Right lobe of liver (tissue), 6 donors: Measurements from ENCODE around the gene TMEM238L. TPM values are rescaled to one million over a fixed set of nuclear protein-coding genes. Genes with fewer than 3 reads are reported as not detected.

ENCODE experiments used
- ATAC-seq, 4 donors: fragments of 200-7000 bp; cut with Tn5 transposase; one replicate each; pipeline ENCODE4 v1.9.1; 2020; ENCODE audit warnings: mild to moderate bottlenecking in 4 of 4, moderate library complexity in 4 of 4
- DNase-seq, 3 donors: peaks; one replicate each; pipeline ENCODE4 v3.0.0-alpha.2; 2020
- H3K27ac ChIP-seq, 3 donors: fragments of 200-600 bp; one replicate each; pipeline ENCODE4 v1.8.0; 2022
- H3K27me3 ChIP-seq, 2 donors: fragments of 200-600 bp; one replicate each; pipeline ENCODE4 v1.8.0; 2022
- H3K36me3 ChIP-seq, 4 donors: fragments of 200-600 bp; sonication (generic) in 1 of 4; one replicate each; pipeline versions ENCODE4 v1.5.1 to v1.8.0; 2017 to 2022; ENCODE audit warnings: control low read depth in 1 of 4
- H3K4me1 ChIP-seq, 4 donors: fragments of 200-600 bp; sonication (generic) in 1 of 4; one replicate each; pipeline versions ENCODE4 v1.5.1 to v1.8.0; 2017 to 2022; ENCODE audit warnings: control low read depth in 1 of 4
- H3K4me3 ChIP-seq, 3 donors: fragments of 200-600 bp; one replicate each; pipeline ENCODE4 v1.8.0; 2022
- H3K9me3 ChIP-seq, 4 donors: fragments of 200-600 bp; sonication (generic) in 1 of 4; one replicate each; pipeline versions ENCODE4 v1.5.1 to v1.8.0; 2017 to 2022; ENCODE audit warnings: control low read depth in 1 of 4
- POLR2A ChIP-seq: fragments of 450-650 bp; IDR thresholded peaks from one replicate; pipeline ENCODE4 v1.6.1; 2017; ENCODE audit warnings: antibody characterized with exemption, mild to moderate bottlenecking
- WGBS: methylation state at CpG from one replicate; pipeline ENCODE4 v1.1.6; 2018; ENCODE audit warnings: low coverage, low lambda C conversion rate; ENCODE audit not compliant: insufficient coverage; ENCODE audit errors: missing lambda C conversion rate; 5-methylcytosine and 5-hydroxymethylcytosine counted together
- intact Hi-C, 2 donors: fragments of 100-400 bp; cut with DNase I; formaldehyde crosslinking; loops; one replicate each; pipeline versions ENCODE4 v1.11.2 to v1.14.1; 2022
- total RNA-seq, 6 experiments: library from RNA; depleted of rRNA in 2 of 6; stranded (reverse); fragments of >200 nt in 2 of 6; fragmentation: NEBNext Ultra II Directional in 3 of 6; extraction: Animal tissue kit (Norgen Biotek cat#: 25700) in 3 of 6; gene quantifications; one replicate each; pipeline versions ENCODE4 v1.1.0 to v1.2.4, GENCODE V29; 2016 to 2023
- TF ChIP-seq, protein P1 (sequence below), 4 donors: fragments of 200-600 bp in 3 of 4; fragments of 450-650 bp in 1 of 4; IDR thresholded peaks; one replicate each; pipeline versions ENCODE4 v1.5.1 to v1.8.0; 2016 to 2022; ENCODE audit warnings: antibody characterized with exemption in 4 of 4, mild to moderate bottlenecking in 2 of 4
- donor health status: DM: no; HTN: yes; CAD: no.
- donor health status: DM: no; HTN: no; CAD: no.
- donor health status: DM: no; HTN: no; CAD: no.
- donor health status: DM: no; HTN: yes; CAD: no.
- donor health status: DM: no; HTN: yes; CAD: no.

Gene TMEM238L
- total RNA-seq, 6 experiments from 2014 or later: not detected

DNA sequence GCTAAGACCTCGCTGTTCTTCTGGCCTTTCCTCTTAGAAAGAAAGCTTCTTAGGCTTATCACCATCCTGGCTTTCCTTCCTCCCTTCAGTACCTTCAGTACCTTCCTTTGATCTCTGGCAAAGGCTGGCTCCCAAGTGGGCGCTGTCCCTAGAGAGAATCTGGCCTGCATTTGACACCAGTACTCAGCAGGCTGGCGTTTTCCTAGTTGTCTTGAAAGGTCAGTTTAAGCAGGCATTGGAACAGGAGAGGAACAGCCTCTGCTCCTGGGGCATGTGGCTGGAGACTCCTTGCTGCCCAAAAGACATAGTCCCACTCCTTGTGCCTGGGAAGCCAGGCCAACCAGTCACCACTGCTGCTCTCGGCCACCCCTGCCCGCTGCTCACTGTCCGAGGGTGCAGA lies 34.1 kb downstream of the TMEM238L start:
- TF ChIP-seq POLR2A: no peak
- TF ChIP-seq, protein P1, sequence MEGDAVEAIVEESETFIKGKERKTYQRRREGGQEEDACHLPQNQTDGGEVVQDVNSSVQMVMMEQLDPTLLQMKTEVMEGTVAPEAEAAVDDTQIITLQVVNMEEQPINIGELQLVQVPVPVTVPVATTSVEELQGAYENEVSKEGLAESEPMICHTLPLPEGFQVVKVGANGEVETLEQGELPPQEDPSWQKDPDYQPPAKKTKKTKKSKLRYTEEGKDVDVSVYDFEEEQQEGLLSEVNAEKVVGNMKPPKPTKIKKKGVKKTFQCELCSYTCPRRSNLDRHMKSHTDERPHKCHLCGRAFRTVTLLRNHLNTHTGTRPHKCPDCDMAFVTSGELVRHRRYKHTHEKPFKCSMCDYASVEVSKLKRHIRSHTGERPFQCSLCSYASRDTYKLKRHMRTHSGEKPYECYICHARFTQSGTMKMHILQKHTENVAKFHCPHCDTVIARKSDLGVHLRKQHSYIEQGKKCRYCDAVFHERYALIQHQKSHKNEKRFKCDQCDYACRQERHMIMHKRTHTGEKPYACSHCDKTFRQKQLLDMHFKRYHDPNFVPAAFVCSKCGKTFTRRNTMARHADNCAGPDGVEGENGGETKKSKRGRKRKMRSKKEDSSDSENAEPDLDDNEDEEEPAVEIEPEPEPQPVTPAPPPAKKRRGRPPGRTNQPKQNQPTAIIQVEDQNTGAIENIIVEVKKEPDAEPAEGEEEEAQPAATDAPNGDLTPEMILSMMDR (IDR thresholded peaks at IDR 0.05): no peak
- DNase-seq: no peak
- WGBS: 67% methylated on average over 6 of the region's 6 CpGs
- no peaks in the 10 kb centered on the region for H3K9me3 ChIP-seq
- intact Hi-C loops: no loop called here
- peaks cover 0 to 7% (median 0%) of the 10 kb centered on the region in 4 donors for H3K36me3 ChIP-seq
- H3K4me3 ChIP-seq: no peak overlapping the region
- H3K4me1 ChIP-seq: no peaks in the 10 kb centered on the region
- no peak overlapping the region for H3K27ac ChIP-seq
- no peak for ATAC-seq
- H3K27me3 ChIP-seq: no peaks in the 10 kb centered on the region

DNA sequence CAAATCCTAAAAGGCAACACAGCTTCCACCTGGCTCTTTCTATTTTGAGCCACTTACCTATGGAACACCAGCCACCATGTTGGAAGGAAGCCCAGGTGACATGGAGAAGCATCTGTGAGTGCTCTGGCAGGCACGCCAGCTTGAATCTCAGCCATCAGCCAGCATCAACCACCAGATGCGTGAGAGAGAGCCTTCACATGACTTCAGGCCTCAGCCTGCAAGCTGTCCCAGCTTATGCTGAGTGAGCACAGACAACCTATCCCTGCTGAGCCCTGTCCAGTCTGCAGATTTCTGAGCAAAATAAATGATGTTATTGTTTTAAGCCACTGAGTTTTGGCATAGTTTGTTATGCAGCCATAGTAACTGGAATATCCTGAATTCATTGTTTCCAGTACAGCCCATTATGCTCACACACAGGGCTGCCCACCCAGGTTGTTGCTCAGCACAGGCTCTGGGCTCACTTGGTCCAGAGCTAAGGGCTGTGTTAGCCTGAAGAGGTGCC lies 35.1 kb downstream of the TMEM238L start:
- intact Hi-C loops: no loop called here
- ATAC-seq (no peak), DNase-seq (no peak)
- Histone ChIP-seq H3K27ac (no peak overlapping the region), H3K9me3 (no peaks in the 10 kb centered on the region), H3K4me1 (no peaks in the 10 kb centered on the region), H3K36me3 (peaks cover 0 to 7% (median 0%) of the 10 kb centered on the region in 4 donors), H3K27me3 (no peaks in the 10 kb centered on the region), H3K4me3 (no peak overlapping the region)
- no peak for TF ChIP-seq POLR2A
- TF ChIP-seq, protein P1 (IDR thresholded peaks at IDR 0.05): no peak
- 100% methylated on average over 2 of the region's 2 CpGs for WGBS

DNA sequence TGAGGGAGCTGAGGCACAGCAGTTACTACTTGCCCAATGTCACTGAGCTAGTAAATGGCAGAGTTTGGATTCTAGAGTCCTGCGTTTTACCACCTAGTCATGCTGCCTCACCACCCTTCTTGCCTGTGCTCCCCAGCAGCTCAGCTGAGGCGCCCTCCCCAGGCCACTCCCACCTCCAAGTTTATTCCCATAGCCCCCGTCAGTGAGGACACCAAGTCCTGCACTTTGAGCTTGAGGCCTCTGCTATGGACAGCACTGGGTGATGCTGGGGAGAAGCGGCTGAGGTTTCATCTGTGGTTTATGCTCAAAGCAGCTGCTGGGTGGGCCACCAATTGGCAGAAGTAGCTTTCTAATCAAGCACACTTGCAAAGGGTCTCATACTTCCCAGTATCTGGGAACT lies 36.7 kb downstream of the TMEM238L start:
- no peak for DNase-seq
- Histone ChIP-seq H3K9me3 (no peaks in the 10 kb centered on the region), H3K4me3 (no peak overlapping the region), H3K4me1 (no peaks in the 10 kb centered on the region), H3K36me3 (peaks cover 0 to 7% (median 0%) of the 10 kb centered on the region in 4 donors), H3K27ac (no peak overlapping the region), H3K27me3 (no peaks in the 10 kb centered on the region)
- no peak for ATAC-seq
- intact Hi-C loops: no loop called here
- WGBS: 79% methylated on average over 3 of the region's 4 CpGs
- TF ChIP-seq, protein P1 (IDR thresholded peaks at IDR 0.05): no peak
- TF ChIP-seq POLR2A: no peak

DNA sequence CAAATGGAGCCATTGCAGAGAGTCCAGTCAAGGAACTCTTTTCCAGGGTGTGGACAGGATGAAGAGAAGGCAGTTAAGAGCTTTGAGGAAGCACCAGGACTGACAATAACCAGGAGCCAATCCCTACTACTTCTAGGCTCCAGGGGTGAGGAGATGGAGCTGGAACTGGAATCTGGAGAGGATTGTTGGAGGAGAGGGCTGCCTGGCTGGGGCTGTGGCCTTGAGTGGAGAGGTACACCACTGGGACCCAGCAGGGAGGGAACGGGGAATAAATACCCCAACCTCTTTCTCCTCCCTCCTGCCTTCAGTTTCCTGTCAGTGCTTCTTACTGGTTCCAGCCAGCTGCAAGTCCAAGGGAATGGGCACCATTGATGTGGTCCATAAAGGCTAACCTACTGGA lies 41.9 kb downstream of the TMEM238L start:
- DNase-seq (no peak), ATAC-seq (no peak)
- TF ChIP-seq, protein P1 (IDR thresholded peaks at IDR 0.05): no peak
- TF ChIP-seq POLR2A: no peak
- Histone ChIP-seq H3K27ac (no peak overlapping the region), H3K4me1 (peaks cover 0 to 17% (median 11%) of the 10 kb centered on the region in 4 donors), H3K36me3 (peaks cover 0 to 7% (median 0%) of the 10 kb centered on the region in 4 donors), H3K27me3 (no peaks in the 10 kb centered on the region), H3K4me3 (no peak overlapping the region), H3K9me3 (no peaks in the 10 kb centered on the region)
- 100% methylated on average over 1 of the region's 1 CpG for WGBS
- intact Hi-C loops: no loop called here

DNA sequence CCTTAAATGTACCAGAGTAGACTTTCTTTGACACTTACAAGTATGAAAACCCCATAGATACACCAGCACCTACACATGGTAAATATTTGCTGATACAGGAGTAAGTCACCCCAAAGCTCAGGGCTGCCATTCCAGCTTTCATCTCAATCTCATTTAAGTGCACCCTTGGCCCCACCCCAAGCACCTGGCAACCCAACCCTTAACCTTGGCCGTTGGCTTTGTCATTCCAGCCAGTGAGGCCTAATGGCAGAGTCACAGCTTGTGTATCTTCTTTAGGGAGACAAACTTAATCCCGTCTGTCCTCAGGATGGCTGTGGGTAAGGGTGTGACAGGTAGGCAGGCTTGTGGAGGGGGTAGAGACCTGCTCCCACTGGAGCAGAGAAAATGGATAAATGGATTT lies 42.6 kb downstream of the TMEM238L start:
- H3K9me3 ChIP-seq: no peaks in the 10 kb centered on the region
- no peak overlapping the region for H3K4me3 ChIP-seq
- intact Hi-C loops: no loop called here
- H3K36me3 ChIP-seq: peaks cover 0 to under 1% (median 0%) of the 10 kb centered on the region in 4 donors
- H3K27ac ChIP-seq: no peak overlapping the region
- no peak for TF ChIP-seq POLR2A
- TF ChIP-seq, protein P1 (IDR thresholded peaks at IDR 0.05): no peak
- ATAC-seq: no peak
- peaks cover 0 to 25% (median 15%) of the 10 kb centered on the region in 4 donors for H3K4me1 ChIP-seq
- WGBS: 62% methylated on average over 2 of the region's 2 CpGs
- DNase-seq: no peak
- H3K27me3 ChIP-seq: no peaks in the 10 kb centered on the region
